H1 (cell line): ENCODE measurements around the gene PGP. TPM values are rescaled to one million over a fixed set of nuclear protein-coding genes. Genes with fewer than 3 reads are reported as not detected.

Experiments used
- CTCF ChIA-PET: fragments of 300-600 bp; sonication (Branson Sonifier 250); formaldehyde crosslinking; loops from one replicate; lab custom pipeline; 2021; ENCODE audit not compliant: partially characterized antibody; lab: Charles Lee
- POLR2A ChIA-PET: fragments of 300-600 bp; sonication (Branson Sonifier 250); formaldehyde crosslinking; loops from one replicate; lab custom pipeline; 2021; ENCODE audit warnings: inconsistent platforms; ENCODE audit not compliant: partially characterized antibody; lab: Charles Lee
- DNase-seq, 2 experiments: peaks; one replicate each; pipeline versions ENCODE4 v3.0.0 to v3.0.0-alpha.2; 2010 to 2022; ENCODE audit warnings: low spot score in 2 of 2, low read depth in 1 of 2, mixed read lengths in 1 of 2
- FAIRE-seq: peaks from 2 replicates; lab custom pipeline; 2011; peaks lifted over from hg19 to GRCh38; lab: Jason Lieb, UNC
- H2AFZ ChIP-seq: 2 replicates; pipeline ENCODE4 v1.8.1; 2012; ENCODE audit warnings: low read length, inconsistent platforms
- H2AK5ac ChIP-seq: 2 replicates; pipeline ENCODE4 v1.6.1; 2013; ENCODE audit warnings: low read depth, low read length
- H2BK120ac ChIP-seq: replicated peaks from 2 replicates; pipeline ENCODE3; 2013; ENCODE audit warnings: low read depth, low read length, inconsistent platforms
- H2BK12ac ChIP-seq: 2 replicates; pipeline ENCODE4 v1.6.1; 2013; ENCODE audit warnings: low read depth, low read length
- H2BK15ac ChIP-seq: 2 replicates; pipeline ENCODE4 v1.6.1; 2013; ENCODE audit warnings: low read length
- H2BK20ac ChIP-seq: 2 replicates; pipeline ENCODE4 v1.6.1; 2013; ENCODE audit warnings: low read length
- H2BK5ac ChIP-seq: 2 replicates; pipeline ENCODE4 v1.6.1; 2013; ENCODE audit warnings: low read depth, low read length
- H3K14ac ChIP-seq: 2 replicates; pipeline ENCODE4 v1.6.1; 2013; ENCODE audit warnings: inconsistent platforms; ENCODE audit not compliant: insufficient read length
- H3K18ac ChIP-seq: 2 replicates; pipeline ENCODE4 v1.6.1; 2013; ENCODE audit warnings: low read length; ENCODE audit errors: extremely low read depth
- H3K23ac ChIP-seq: 2 replicates; pipeline ENCODE4 v1.6.1; 2013; ENCODE audit warnings: inconsistent platforms; ENCODE audit not compliant: insufficient read length
- H3K23me2 ChIP-seq: 2 replicates; pipeline ENCODE4 v1.6.1; 2013; ENCODE audit warnings: low read depth, low read length
- H3K27ac ChIP-seq: 2 replicates; pipeline ENCODE4 v1.6.1; 2011; ENCODE audit warnings: low read depth, low read length, inconsistent platforms
- H3K27me3 ChIP-seq, 4 experiments: replicated peaks in 1 of 4; 1 replicate in 1 of 4; 2 replicates in 3 of 4; pipeline versions ENCODE4 v1.6.1 to v1.8.1; 2011 to 2013; ENCODE audit warnings: low read length in 3 of 4, mild to moderate bottlenecking in 3 of 4, inconsistent platforms in 2 of 4, mixed read lengths in 2 of 4, moderate library complexity in 1 of 4; ENCODE audit not compliant: control insufficient read depth in 3 of 4, insufficient read depth in 3 of 4; ENCODE audit errors: extremely low read depth in 1 of 4
- H3K36me3 ChIP-seq, 4 experiments: 2 replicates each; pipeline versions ENCODE4 v1.6.1 to v1.8.1; 2011 to 2013; ENCODE audit warnings: mild to moderate bottlenecking in 4 of 4, low read length in 3 of 4, moderate library complexity in 2 of 4, control low read depth in 1 of 4, inconsistent platforms in 1 of 4; ENCODE audit not compliant: insufficient read depth in 4 of 4, control insufficient read depth in 2 of 4
- H3K4ac ChIP-seq: replicated peaks from 2 replicates; pipeline ENCODE3; 2013; ENCODE audit warnings: low read length, low read depth, mixed read lengths, inconsistent platforms; ENCODE audit not compliant: insufficient read length
- H3K4me1 ChIP-seq, 4 experiments: replicated peaks in 1 of 4; 1 replicate in 1 of 4; 2 replicates in 3 of 4; pipeline versions ENCODE4 v1.6.1 to v1.8.1; 2011 to 2013; ENCODE audit warnings: low read length in 3 of 4, inconsistent platforms in 2 of 4, mixed read lengths in 1 of 4; ENCODE audit not compliant: insufficient read depth in 4 of 4, control insufficient read depth in 3 of 4
- H3K4me2 ChIP-seq, 2 experiments: 2 replicates each; pipeline versions ENCODE4 v1.6.1 to v1.8.1; 2011 to 2013; ENCODE audit warnings: low read depth in 2 of 2, low read length in 2 of 2, control low read depth in 1 of 2, inconsistent platforms in 1 of 2, mild to moderate bottlenecking in 1 of 2; ENCODE audit not compliant: insufficient read depth in 1 of 2
- H3K4me3 ChIP-seq, 4 experiments: fragments of 200-600, 300-600 bp in 1 of 4; sonication (generic), shearing (Covaris generic), sonication (Bioruptor Twin) in 1 of 4; 2 replicates each; pipeline versions ENCODE4 v1.5.1 to v1.8.1; 2011 to 2016; ENCODE audit warnings: low read length in 4 of 4, low read depth in 3 of 4, control low read depth in 2 of 4, inconsistent platforms in 2 of 4, mild to moderate bottlenecking in 2 of 4, mixed read lengths in 1 of 4, moderate library complexity in 1 of 4; ENCODE audit not compliant: insufficient read depth in 2 of 4; ENCODE audit errors: extremely low read depth in 1 of 4
- H3K56ac ChIP-seq: replicated peaks from 2 replicates; pipeline ENCODE3; 2013; ENCODE audit warnings: low read depth, mild to moderate bottlenecking, mixed read lengths, low read length, inconsistent platforms; ENCODE audit not compliant: insufficient read length
- H3K79me1 ChIP-seq: 2 replicates; pipeline ENCODE4 v1.6.1; 2013; ENCODE audit warnings: low read depth, low read length, control low read depth
- H3K79me2 ChIP-seq, 2 experiments: 2 replicates each; pipeline versions ENCODE4 v1.6.1 to v1.8.1; 2012 to 2013; ENCODE audit warnings: low read length in 2 of 2, mild to moderate bottlenecking in 2 of 2, inconsistent platforms in 1 of 2; ENCODE audit not compliant: insufficient read depth in 2 of 2, control insufficient read depth in 1 of 2
- H3K9ac ChIP-seq, 4 experiments: replicated peaks in 1 of 4; 1 replicate in 1 of 4; 2 replicates in 3 of 4; pipeline versions ENCODE4 v1.6.1 to v1.8.1; 2011 to 2013; ENCODE audit warnings: low read depth in 3 of 4, low read length in 3 of 4, control low read depth in 2 of 4, mild to moderate bottlenecking in 2 of 4, moderate library complexity in 2 of 4, inconsistent platforms in 1 of 4; ENCODE audit errors: extremely low read depth in 1 of 4
- H3K9me3 ChIP-seq, 2 experiments: 2 replicates each; pipeline versions ENCODE4 v1.6.1 to v1.8.1; 2012 to 2013; ENCODE audit warnings: mild to moderate bottlenecking in 2 of 2, moderate library complexity in 2 of 2, control low read depth in 1 of 2, inconsistent platforms in 1 of 2, low read depth in 1 of 2, low read length in 1 of 2, mixed read lengths in 1 of 2; ENCODE audit not compliant: insufficient read depth in 2 of 2
- H4K20me1 ChIP-seq, 2 experiments: replicated peaks in 1 of 2; 2 replicates each; pipeline versions ENCODE3 to v1.8.1; 2011 to 2013; ENCODE audit warnings: inconsistent platforms in 2 of 2, low read length in 2 of 2, mild to moderate bottlenecking in 1 of 2; ENCODE audit not compliant: insufficient read depth in 2 of 2, control insufficient read depth in 1 of 2
- H4K5ac ChIP-seq: 2 replicates; pipeline ENCODE4 v1.6.1; 2013; ENCODE audit warnings: low read length, low read depth, mixed read lengths, inconsistent platforms; ENCODE audit not compliant: insufficient read length
- H4K8ac ChIP-seq: 2 replicates; pipeline ENCODE4 v1.8.0; 2013; ENCODE audit warnings: mild to moderate bottlenecking, moderate library complexity, low read length, inconsistent platforms; ENCODE audit not compliant: insufficient read depth; ENCODE audit errors: extremely low read depth
- H4K91ac ChIP-seq: replicated peaks from 2 replicates; pipeline ENCODE3; 2013; ENCODE audit warnings: low read length, mixed read lengths, inconsistent platforms; ENCODE audit not compliant: insufficient read length
- BRCA1 ChIP-seq: IDR thresholded peaks from 2 replicates; pipeline ENCODE4 v1.6.1; 2012; ENCODE audit warnings: low read depth, low read length, improper control_type of control experiment
- CEBPB ChIP-seq: IDR thresholded peaks from 2 replicates; pipeline ENCODE4 v1.6.1; 2012; ENCODE audit warnings: low read depth, low read length
- JUND ChIP-seq: IDR thresholded peaks from 2 replicates; pipeline ENCODE4 v1.6.1; 2011; ENCODE audit warnings: mild to moderate bottlenecking, improper control_type of control experiment, low read length
- KDM5A ChIP-seq: fragments of 200-600 bp; IDR thresholded peaks from 2 replicates; pipeline ENCODE4 v1.7.1; 2012; ENCODE audit warnings: mild to moderate bottlenecking, low read length, inconsistent platforms, mixed read lengths
- NANOG ChIP-seq: IDR thresholded peaks from 2 replicates; pipeline ENCODE4 v1.6.1; 2011; ENCODE audit warnings: low read length, low read depth, mild to moderate bottlenecking, inconsistent platforms; ENCODE audit not compliant: insufficient read depth, poor library complexity, severe bottlenecking
- SIN3A ChIP-seq, 2 experiments: IDR thresholded peaks in 1 of 2; conservative IDR thresholded peaks in 1 of 2; 2 replicates each; pipeline ENCODE4 v1.6.1; 2011 to 2012; ENCODE audit warnings: low read length in 2 of 2, improper control_type of control experiment in 1 of 2, low read depth in 1 of 2, mild to moderate bottlenecking in 1 of 2
- SIRT6 ChIP-seq: IDR thresholded peaks from one replicate; pipeline ENCODE4 v1.7.1; 2012; ENCODE audit warnings: low read length, inconsistent platforms
- SIX5 ChIP-seq: IDR thresholded peaks from 2 replicates; pipeline ENCODE4 v1.6.1; 2011; ENCODE audit warnings: mild to moderate bottlenecking, low read depth, low read length
- SP1 ChIP-seq: IDR thresholded peaks from 2 replicates; pipeline ENCODE4 v1.6.1; 2011; ENCODE audit warnings: low read depth, low read length
- YY1 ChIP-seq: IDR thresholded peaks from 2 replicates; pipeline ENCODE4 v1.6.1; 2011; ENCODE audit warnings: low read depth, mild to moderate bottlenecking, low read length
- WGBS, 2 experiments: shearing (Covaris generic) in 1 of 2; methylation state at CpG; one replicate each; pipeline versions ENCODE4 v1.1.6 to v1.1.7; 2013 to 2015; ENCODE audit warnings: low lambda C conversion rate in 2 of 2, mixed read lengths in 2 of 2, inconsistent platforms in 1 of 2, low coverage in 1 of 2, missing lambda C conversion rate in 1 of 2; ENCODE audit not compliant: insufficient replicate concordance in 2 of 2, insufficient coverage in 1 of 2, insufficient read length in 1 of 2; ENCODE audit errors: extremely low coverage in 1 of 2, missing lambda C conversion rate in 1 of 2; 5-methylcytosine and 5-hydroxymethylcytosine counted together
- polyA plus RNA-seq, 7 experiments: library from polyadenylated mRNA; depleted of rRNA in 3 of 7; stranded (reverse) in 5 of 7; unstranded in 2 of 7; fragments of >200 nt in 5 of 7; fragments of 200-250 nt in 2 of 7; gene quantifications; 1 replicate in 5 of 7; 2 replicates in 1 of 7; 4 replicates in 1 of 7; pipeline versions ENCODE4 v1.2.1 to v1.2.3, GENCODE V29; 2011 to 2013; ENCODE audit warnings: missing spikeins in 2 of 7, mixed read lengths in 2 of 7
- total RNA-seq: library from RNA; stranded (reverse); fragmentation: NEBNext Ultra II Directional; extraction: Animal tissue kit (Norgen Biotek cat#: 25700); gene quantifications from 2 replicates; pipeline ENCODE4 v1.2.1, GENCODE V29; 2021

The PGP gene
- total and polyA plus RNA-seq, 2 of the 8 experiments (the other 6 are each of a cell fraction or from before 2014, with no cell fraction given), result 30.9 to 55.9 TPM

DNA sequence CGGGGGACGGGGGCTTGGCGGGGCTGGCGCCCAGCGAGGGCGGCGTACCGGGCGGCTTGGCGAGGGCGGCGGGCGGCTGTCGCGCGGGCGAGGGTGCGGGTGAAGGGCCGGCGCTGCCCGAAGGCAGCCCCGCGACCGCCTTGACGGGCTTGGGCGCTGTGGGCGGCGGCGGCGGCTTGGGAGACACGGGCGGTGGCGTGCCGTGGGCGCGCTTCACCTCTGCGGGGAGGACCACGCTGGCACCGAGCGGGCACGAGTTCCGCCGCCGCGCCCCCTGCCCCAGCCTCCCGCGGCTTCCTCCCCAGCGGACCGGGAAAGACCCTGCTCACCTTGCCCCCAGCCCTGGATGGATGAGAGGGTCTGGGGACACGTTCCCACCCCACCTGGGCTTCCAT is 35.5 kb downstream of the PGP start:
- Histone ChIP-seq H3K4me1 (peaks cover 0 to 7% (median 2%) of the 10 kb centered on the region in 4 experiments; a peak in 4 of 7 replicates), H3K36me3 (peaks cover 11 to 37% (median 20%) of the 10 kb centered on the region in 4 experiments; a peak in 7 of 8 replicates), H4K5ac (no peak overlapping the region), H3K4me3 (peak overlapping the region in 1 of 4 experiments; percentile 26; a peak in 2 of 8 replicates), H3K4ac (no peak overlapping the region), H4K91ac (no peak overlapping the region), H2BK20ac (no peak overlapping the region), H2BK12ac (no peak overlapping the region), H2BK5ac (no peak overlapping the region), H3K79me2 (no peaks in the 10 kb centered on the region), H3K18ac (no peak overlapping the region), H3K23me2 (peaks cover 2% of the 10 kb centered on the region; the same call in 1 of the 2 replicates), H3K9ac (no peak overlapping the region), H3K79me1 (no peaks in the 10 kb centered on the region), H3K23ac (no peak overlapping the region), H3K4me2 (peak overlapping the region; percentile 28 to 38; a peak in 2 of 4 replicates), H3K9me3 (no peaks in the 10 kb centered on the region), H3K27me3 (no peaks in the 10 kb centered on the region; a peak in 1 of 7 replicates), H3K56ac (no peak overlapping the region), H2AFZ (no peak overlapping the region), H2BK120ac (no peak overlapping the region), H2AK5ac (no peak overlapping the region), H2BK15ac (no peak overlapping the region), H3K14ac (no peak overlapping the region), H3K27ac (no peak overlapping the region), H4K20me1 (peaks cover 2 to 16% of the 10 kb centered on the region in 2 experiments), H4K8ac (no peak overlapping the region)
- DNase-seq, result no peak
- ChIA-PET POLR2A (interaction anchor here (0.8 to 1.8 kb wide), 2 partner anchors 73 to 107 kb away, joined by 3 to 5 read pairs; partner anchors contain the start of gene ECI1), CTCF (no interaction called here)
- 80% methylated on average over 3 of the region's 50 CpGs; no CpG with 5 or more reads in 1 of the 2 experiments for WGBS, 2 experiments
- no peak for FAIRE-seq
- TF ChIP-seq JUND, result no peak
- TF ChIP-seq SIN3A (conservative IDR thresholded peaks at IDR 0.05 in 1 of 2, IDR thresholded peaks at IDR 0.05 in 1 of 2; ENCODE audit: low read depth in 1 of 2, low read length in 2 of 2), result no peak
- TF ChIP-seq BRCA1, result no peak
- no peak for TF ChIP-seq SP1
- TF ChIP-seq SIRT6, result no peak
- no peak for TF ChIP-seq KDM5A
- no peak for TF ChIP-seq YY1
- no peak for TF ChIP-seq NANOG
- no peak for TF ChIP-seq SIX5
- no peak for TF ChIP-seq CEBPB
